ENCODE measurements around the gene SLC12A4.

Gene SLC12A4

DNA sequence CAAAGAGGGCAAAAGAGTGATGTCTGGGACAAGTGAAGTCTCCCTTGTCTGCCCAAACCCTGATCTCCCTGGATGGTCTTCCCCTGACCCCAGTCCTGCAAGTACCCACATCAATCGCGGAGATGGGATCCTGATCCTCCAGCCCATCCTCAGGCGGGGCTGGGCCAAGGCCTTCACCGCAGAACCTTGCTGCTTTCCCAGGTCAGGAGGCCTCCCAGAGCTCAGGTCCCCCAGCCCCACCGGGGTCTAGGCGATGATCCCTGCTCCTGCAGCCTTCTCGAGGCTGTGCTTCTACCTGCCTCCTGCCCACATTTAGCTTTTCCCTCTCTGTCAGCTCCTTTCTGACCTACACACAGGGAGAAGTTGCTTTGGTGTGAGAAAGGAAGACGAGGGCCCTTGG, 6.3 kb downstream of the SLC12A4 start:
- Histone ChIP-seq H3K27me3 (ENCODE audit: insufficient read depth, poor library complexity, severe bottlenecking) (no peaks in the 10 kb centered on the region), H3K27ac (replicated peaks) (no peak overlapping the region), H3K4me3 (replicated peaks; ENCODE audit: insufficient read depth, low read length) (no peak overlapping the region)
- TF ChIP-seq, protein P1, sequence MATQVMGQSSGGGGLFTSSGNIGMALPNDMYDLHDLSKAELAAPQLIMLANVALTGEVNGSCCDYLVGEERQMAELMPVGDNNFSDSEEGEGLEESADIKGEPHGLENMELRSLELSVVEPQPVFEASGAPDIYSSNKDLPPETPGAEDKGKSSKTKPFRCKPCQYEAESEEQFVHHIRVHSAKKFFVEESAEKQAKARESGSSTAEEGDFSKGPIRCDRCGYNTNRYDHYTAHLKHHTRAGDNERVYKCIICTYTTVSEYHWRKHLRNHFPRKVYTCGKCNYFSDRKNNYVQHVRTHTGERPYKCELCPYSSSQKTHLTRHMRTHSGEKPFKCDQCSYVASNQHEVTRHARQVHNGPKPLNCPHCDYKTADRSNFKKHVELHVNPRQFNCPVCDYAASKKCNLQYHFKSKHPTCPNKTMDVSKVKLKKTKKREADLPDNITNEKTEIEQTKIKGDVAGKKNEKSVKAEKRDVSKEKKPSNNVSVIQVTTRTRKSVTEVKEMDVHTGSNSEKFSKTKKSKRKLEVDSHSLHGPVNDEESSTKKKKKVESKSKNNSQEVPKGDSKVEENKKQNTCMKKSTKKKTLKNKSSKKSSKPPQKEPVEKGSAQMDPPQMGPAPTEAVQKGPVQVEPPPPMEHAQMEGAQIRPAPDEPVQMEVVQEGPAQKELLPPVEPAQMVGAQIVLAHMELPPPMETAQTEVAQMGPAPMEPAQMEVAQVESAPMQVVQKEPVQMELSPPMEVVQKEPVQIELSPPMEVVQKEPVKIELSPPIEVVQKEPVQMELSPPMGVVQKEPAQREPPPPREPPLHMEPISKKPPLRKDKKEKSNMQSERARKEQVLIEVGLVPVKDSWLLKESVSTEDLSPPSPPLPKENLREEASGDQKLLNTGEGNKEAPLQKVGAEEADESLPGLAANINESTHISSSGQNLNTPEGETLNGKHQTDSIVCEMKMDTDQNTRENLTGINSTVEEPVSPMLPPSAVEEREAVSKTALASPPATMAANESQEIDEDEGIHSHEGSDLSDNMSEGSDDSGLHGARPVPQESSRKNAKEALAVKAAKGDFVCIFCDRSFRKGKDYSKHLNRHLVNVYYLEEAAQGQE (IDR thresholded peaks at IDR 0.05; ENCODE audit: insufficient replicate concordance, low read depth) = no peak
- TF ChIP-seq POLR2AphosphoS5 (IDR thresholded peaks at IDR 0.05; ENCODE audit: low read depth) (no peak), SPI1 (IDR thresholded peaks at IDR 0.05; ENCODE audit: borderline replicate concordance, low read depth) (no peak), GABPA (IDR thresholded peaks at IDR 0.05; ENCODE audit: low read depth) (no peak)
- TF ChIP-seq, protein P2, sequence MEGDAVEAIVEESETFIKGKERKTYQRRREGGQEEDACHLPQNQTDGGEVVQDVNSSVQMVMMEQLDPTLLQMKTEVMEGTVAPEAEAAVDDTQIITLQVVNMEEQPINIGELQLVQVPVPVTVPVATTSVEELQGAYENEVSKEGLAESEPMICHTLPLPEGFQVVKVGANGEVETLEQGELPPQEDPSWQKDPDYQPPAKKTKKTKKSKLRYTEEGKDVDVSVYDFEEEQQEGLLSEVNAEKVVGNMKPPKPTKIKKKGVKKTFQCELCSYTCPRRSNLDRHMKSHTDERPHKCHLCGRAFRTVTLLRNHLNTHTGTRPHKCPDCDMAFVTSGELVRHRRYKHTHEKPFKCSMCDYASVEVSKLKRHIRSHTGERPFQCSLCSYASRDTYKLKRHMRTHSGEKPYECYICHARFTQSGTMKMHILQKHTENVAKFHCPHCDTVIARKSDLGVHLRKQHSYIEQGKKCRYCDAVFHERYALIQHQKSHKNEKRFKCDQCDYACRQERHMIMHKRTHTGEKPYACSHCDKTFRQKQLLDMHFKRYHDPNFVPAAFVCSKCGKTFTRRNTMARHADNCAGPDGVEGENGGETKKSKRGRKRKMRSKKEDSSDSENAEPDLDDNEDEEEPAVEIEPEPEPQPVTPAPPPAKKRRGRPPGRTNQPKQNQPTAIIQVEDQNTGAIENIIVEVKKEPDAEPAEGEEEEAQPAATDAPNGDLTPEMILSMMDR (IDR thresholded peaks at IDR 0.05; ENCODE audit: insufficient read depth, low read length) = no peak
- DNase-seq (ENCODE audit: low read depth in 1 of 2, low spot score in 1 of 2) = no peak

DNA sequence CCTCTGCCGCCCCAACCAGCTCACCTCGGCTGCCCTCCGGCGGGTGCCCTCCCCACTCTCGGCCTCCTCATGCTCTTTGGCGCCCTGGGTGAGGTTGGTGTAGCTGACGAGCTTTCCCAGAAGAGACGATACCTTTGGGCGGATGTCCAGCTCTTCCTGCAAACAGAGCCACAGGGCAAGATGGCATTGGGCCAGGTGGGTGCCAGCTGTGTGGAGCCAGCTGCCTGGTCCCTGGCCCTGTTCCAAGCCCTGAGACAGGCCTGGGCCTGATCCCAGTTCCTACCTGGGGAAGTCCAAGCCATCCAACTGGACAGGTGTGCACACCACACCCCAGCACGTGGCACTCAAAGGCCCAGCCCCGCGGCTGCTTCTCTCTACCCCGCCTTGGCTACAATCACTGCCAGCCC, 6.9 kb downstream of the SLC12A4 start:
- Histone ChIP-seq H3K27me3 (ENCODE audit: insufficient read depth, poor library complexity, severe bottlenecking) (no peaks in the 10 kb centered on the region), H3K4me3 (replicated peaks; ENCODE audit: insufficient read depth, low read length) (no peak overlapping the region), H3K27ac (replicated peaks) (no peak overlapping the region)
- TF ChIP-seq, protein P1 (IDR thresholded peaks at IDR 0.05; ENCODE audit: insufficient replicate concordance, low read depth) = no peak
- TF ChIP-seq, protein P2 (IDR thresholded peaks at IDR 0.05; ENCODE audit: insufficient read depth, low read length) = no peak
- TF ChIP-seq GABPA (IDR thresholded peaks at IDR 0.05; ENCODE audit: low read depth) = no peak
- TF ChIP-seq SPI1 (IDR thresholded peaks at IDR 0.05; ENCODE audit: borderline replicate concordance, low read depth) = no peak
- TF ChIP-seq POLR2AphosphoS5 (IDR thresholded peaks at IDR 0.05; ENCODE audit: low read depth) = no peak
- no peak for DNase-seq (ENCODE audit: low read depth in 1 of 2, low spot score in 1 of 2)

DNA sequence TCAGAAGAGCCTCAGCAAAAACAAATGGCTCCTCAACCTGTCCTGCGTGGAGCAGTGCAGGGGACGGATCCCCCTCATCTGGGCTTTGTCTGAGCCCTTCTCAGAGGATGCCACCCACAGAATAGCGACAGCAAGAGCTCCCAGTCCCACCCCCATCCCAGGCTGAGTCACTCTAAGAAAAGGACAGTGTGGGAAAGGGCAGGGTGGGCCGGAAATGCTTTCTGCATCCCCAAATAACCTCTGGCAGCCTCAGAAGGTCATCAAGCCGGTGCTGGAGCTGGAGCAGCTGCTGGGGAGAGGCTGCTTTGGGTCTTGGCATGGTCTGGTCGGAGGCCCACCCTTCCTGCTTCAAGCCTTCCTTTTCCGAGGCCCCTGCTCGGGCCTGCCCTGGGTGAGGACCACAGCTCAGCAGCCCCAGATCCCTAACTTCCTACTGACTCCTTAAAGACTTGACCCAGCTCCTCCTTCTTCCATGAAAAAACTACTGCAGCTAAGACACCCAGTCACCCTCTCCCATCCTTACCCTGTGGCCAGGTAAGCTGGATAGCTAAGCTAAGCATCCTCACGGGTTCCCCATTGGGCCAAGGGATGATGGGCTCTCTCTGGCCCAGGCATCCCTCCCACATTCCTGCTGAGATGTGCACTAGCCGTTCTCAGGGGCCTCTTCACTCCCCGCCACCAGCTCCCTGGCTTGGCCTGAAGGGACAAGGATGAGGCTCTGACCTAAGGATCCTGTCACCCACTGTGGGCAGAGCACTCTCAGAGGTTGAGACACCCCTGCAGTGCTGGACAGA, 8.7 kb downstream of the SLC12A4 start:
- TF ChIP-seq SPI1 (IDR thresholded peaks at IDR 0.05; ENCODE audit: borderline replicate concordance, low read depth) = no peak
- no peak for TF ChIP-seq POLR2AphosphoS5 (IDR thresholded peaks at IDR 0.05; ENCODE audit: low read depth)
- no peak for TF ChIP-seq GABPA (IDR thresholded peaks at IDR 0.05; ENCODE audit: low read depth)
- TF ChIP-seq, protein P1 (IDR thresholded peaks at IDR 0.05; ENCODE audit: insufficient replicate concordance, low read depth) = no peak
- TF ChIP-seq, protein P2 (IDR thresholded peaks at IDR 0.05; ENCODE audit: insufficient read depth, low read length) = no peak
- H3K27ac ChIP-seq (replicated peaks) = no peak overlapping the region
- no peak for DNase-seq (ENCODE audit: low read depth in 1 of 2, low spot score in 1 of 2)
- H3K4me3 ChIP-seq (replicated peaks; ENCODE audit: insufficient read depth, low read length) = no peak overlapping the region
- no peaks in the 10 kb centered on the region for H3K27me3 ChIP-seq (ENCODE audit: insufficient read depth, poor library complexity, severe bottlenecking)

Measured in HL-60 (cell line).